ENCODE results near the gene FBXW11. TPM values are rescaled to one million over a fixed set of nuclear protein-coding genes. Genes with fewer than 3 reads are reported as not detected.

Gene FBXW11
- total and polyA plus RNA-seq, 7 experiments from 2014 or later = 15.0 to 40.7 (median 30.0) TPM

DNA sequence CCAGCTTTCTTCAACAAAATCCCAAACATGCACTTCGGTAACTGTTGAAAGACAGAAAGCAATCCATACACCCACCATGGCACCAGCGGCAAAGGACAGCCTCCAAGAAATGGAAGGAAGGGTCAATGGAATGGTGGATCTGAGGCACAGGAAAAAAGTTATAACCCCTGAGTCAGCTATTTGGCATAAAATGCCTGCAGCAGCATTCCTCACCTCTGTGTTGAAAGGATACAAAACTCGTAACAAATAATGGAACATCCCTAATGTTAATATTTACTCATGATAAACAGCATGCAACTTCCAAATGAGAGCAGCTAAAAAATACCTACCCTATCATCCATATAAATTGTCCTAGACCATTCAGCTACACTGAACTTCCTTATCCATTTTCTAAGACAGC lies 9.4 kb downstream of the FBXW11 start:
- H3K4me1 ChIP-seq (ENCODE audit: control insufficient read depth in 2 of 2, insufficient read depth in 2 of 2, low read length in 2 of 2) = peaks cover 2 to 12% of the 10 kb centered on the region in 2 donors
- H3K4me3 ChIP-seq (ENCODE audit: low read length) = no peak overlapping the region
- ChIA-PET POLR2A (interaction anchor here (1.6 to 2.3 kb wide), 2 partner anchors 9 to 11 kb away, joined by 4 to 8 read pairs; partner anchors contain the start of gene FBXW11), CTCF (interaction anchor here (0.5 to 1.1 kb wide), 3 partner anchors 114 to 757 kb away, joined by 3 to 4 read pairs (median 4); no protein-coding TSS in a partner anchor)
- ATAC-seq (no peak), DNase-seq (no peak)
- intact Hi-C loops (cut with micrococcal nuclease) = no loop called here
- no peaks in the 10 kb centered on the region for H3K27me3 ChIP-seq (ENCODE audit: control insufficient read depth in 2 of 2, insufficient read depth in 2 of 2, low read length in 2 of 2)
- no peak overlapping the region for H3K4me3 Mint-ChIP-seq
- H3K27ac Mint-ChIP-seq = peak overlapping the region in 2 of 9 donors; percentile 15 to 56
- peaks cover 0 to 11% (median 0%) of the 10 kb centered on the region in 3 experiments for H3K36me3 ChIP-seq (ENCODE audit: control insufficient read depth in 2 of 3, insufficient read depth in 3 of 3, low read length in 3 of 3)
- no peaks in the 10 kb centered on the region for H3K9me3 ChIP-seq (ENCODE audit: control insufficient read depth in 2 of 3, low read length in 3 of 3)
- peaks cover 22 to 84% (median 70%) of the 10 kb centered on the region in 7 donors for H3K4me1 Mint-ChIP-seq
- H3K9me3 Mint-ChIP-seq = no peaks in the 10 kb centered on the region
- H3K27ac ChIP-seq (ENCODE audit: low read depth, low read length) = no peak overlapping the region
- H3K36me3 Mint-ChIP-seq = peaks cover 0 to 40% (median 19%) of the 10 kb centered on the region in 5 donors
- no peaks in the 10 kb centered on the region for H3K27me3 Mint-ChIP-seq

DNA sequence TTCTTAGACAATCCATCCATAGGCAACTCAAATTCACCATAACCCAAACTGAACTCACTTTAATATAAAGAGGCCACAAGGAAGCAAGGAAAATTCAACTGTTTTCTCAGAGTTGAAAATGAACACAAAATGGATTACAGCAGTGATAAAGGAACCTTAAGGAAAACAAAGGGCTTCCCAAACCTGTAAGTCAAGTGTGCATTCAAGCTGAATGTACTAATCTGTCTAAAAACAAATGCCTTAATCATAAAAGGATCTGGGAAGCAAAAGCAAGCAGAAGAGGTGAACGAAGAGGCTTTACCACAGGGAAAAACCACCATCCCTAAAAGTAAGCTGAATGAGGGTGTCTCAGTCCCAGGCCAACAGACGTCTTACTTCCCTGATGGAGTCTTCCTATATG lies 13.6 kb downstream of the FBXW11 start:
- H3K4me3 ChIP-seq (ENCODE audit: low read length) = no peak overlapping the region
- H3K4me1 Mint-ChIP-seq = peaks cover 18 to 75% (median 70%) of the 10 kb centered on the region in 7 donors
- H3K36me3 Mint-ChIP-seq = peaks cover 3 to 57% (median 28%) of the 10 kb centered on the region in 5 donors
- ATAC-seq (no peak), DNase-seq (no peak)
- no peaks in the 10 kb centered on the region for H3K9me3 ChIP-seq (ENCODE audit: control insufficient read depth in 2 of 3, low read length in 3 of 3)
- no peaks in the 10 kb centered on the region for H3K9me3 Mint-ChIP-seq
- peak overlapping the region in 1 of 10 donors; percentile 4 for H3K4me3 Mint-ChIP-seq
- H3K27ac Mint-ChIP-seq = peak overlapping the region in 2 of 9 donors; percentile 0 to 18
- no peaks in the 10 kb centered on the region for H3K27me3 Mint-ChIP-seq
- intact Hi-C loops (cut with micrococcal nuclease) = no loop called here
- ChIA-PET POLR2A (no interaction called here), CTCF (no interaction called here)
- H3K27ac ChIP-seq (ENCODE audit: low read depth, low read length) = no peak overlapping the region
- H3K36me3 ChIP-seq (ENCODE audit: control insufficient read depth in 2 of 3, insufficient read depth in 3 of 3, low read length in 3 of 3) = peaks cover 0 to 11% (median 0%) of the 10 kb centered on the region in 3 experiments
- no peaks in the 10 kb centered on the region for H3K27me3 ChIP-seq (ENCODE audit: control insufficient read depth in 2 of 2, insufficient read depth in 2 of 2, low read length in 2 of 2)
- peaks cover 4 to 8% of the 10 kb centered on the region in 2 donors for H3K4me1 ChIP-seq (ENCODE audit: control insufficient read depth in 2 of 2, insufficient read depth in 2 of 2, low read length in 2 of 2)

DNA sequence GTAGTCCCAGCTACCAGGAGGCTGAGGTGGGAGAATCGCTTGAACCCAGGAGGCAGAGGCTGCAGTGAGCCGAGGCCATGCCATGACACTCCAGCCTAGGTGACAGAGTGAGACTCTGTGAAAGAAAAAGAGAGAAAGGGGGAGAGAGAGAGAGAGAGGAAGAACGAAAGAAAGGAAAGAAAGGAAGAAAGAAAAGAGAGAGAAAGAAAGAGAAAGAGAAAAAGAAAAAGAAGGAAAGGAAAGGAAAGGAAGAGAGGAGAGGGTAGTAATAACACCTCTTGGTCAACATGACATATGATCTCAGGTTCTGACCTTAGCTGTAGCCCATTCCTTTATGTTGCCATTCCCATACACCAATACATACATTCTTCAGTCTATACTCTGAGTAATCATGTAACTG lies 14.1 kb downstream of the FBXW11 start:
- CTCF ChIA-PET = no interaction called here
- no peaks in the 10 kb centered on the region for H3K27me3 Mint-ChIP-seq
- Histone ChIP-seq H3K27me3 (ENCODE audit: control insufficient read depth in 2 of 2, insufficient read depth in 2 of 2, low read length in 2 of 2) (no peaks in the 10 kb centered on the region), H3K4me1 (ENCODE audit: control insufficient read depth in 2 of 2, insufficient read depth in 2 of 2, low read length in 2 of 2) (peaks cover 4 to 8% of the 10 kb centered on the region in 2 donors), H3K27ac (ENCODE audit: low read depth, low read length) (no peak overlapping the region), H3K4me3 (ENCODE audit: low read length) (no peak overlapping the region), H3K36me3 (ENCODE audit: control insufficient read depth in 2 of 3, insufficient read depth in 3 of 3, low read length in 3 of 3) (peaks cover 0 to 11% (median 0%) of the 10 kb centered on the region in 3 experiments), H3K9me3 (ENCODE audit: control insufficient read depth in 2 of 3, low read length in 3 of 3) (no peaks in the 10 kb centered on the region)
- intact Hi-C loops (cut with micrococcal nuclease) = no loop called here
- H3K27ac Mint-ChIP-seq = peak overlapping the region in 2 of 9 donors; percentile 0 to 18
- H3K36me3 Mint-ChIP-seq = peaks cover 3 to 58% (median 32%) of the 10 kb centered on the region in 5 donors
- POLR2A ChIA-PET = no interaction called here
- peaks cover 18 to 75% (median 69%) of the 10 kb centered on the region in 7 donors for H3K4me1 Mint-ChIP-seq
- DNase-seq = no peak
- no peaks in the 10 kb centered on the region for H3K9me3 Mint-ChIP-seq
- H3K4me3 Mint-ChIP-seq = peak overlapping the region in 1 of 10 donors; percentile 4
- ATAC-seq = peak; percentile 20

DNA sequence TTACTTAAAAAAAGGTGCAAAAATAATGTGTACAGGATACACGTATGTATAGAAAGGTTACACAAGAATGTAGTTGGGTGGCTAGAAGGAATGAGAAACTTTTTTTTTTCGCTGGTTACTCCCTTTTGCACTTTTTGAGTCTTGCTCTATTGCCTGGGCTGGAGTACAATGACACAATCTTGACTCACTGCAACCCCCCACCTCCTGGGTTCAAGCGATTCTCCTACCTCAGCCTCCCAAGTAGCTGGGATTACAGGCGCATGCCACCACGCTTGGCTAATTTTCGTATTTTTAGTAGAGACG lies 15.8 kb downstream of the FBXW11 start:
- no peak overlapping the region for H3K27ac Mint-ChIP-seq
- H3K27me3 Mint-ChIP-seq = no peaks in the 10 kb centered on the region
- peaks cover 9 to 50% (median 31%) of the 10 kb centered on the region in 5 donors for H3K36me3 Mint-ChIP-seq
- no peak overlapping the region for H3K4me3 ChIP-seq (ENCODE audit: low read length)
- ChIA-PET POLR2A (no interaction called here), CTCF (no interaction called here)
- peaks cover 8 to 9% of the 10 kb centered on the region in 2 donors for H3K4me1 ChIP-seq (ENCODE audit: control insufficient read depth in 2 of 2, insufficient read depth in 2 of 2, low read length in 2 of 2)
- no peaks in the 10 kb centered on the region for H3K9me3 Mint-ChIP-seq
- peaks cover 25 to 67% (median 60%) of the 10 kb centered on the region in 7 donors for H3K4me1 Mint-ChIP-seq
- H3K27ac ChIP-seq (ENCODE audit: low read depth, low read length) = no peak overlapping the region
- no peaks in the 10 kb centered on the region for H3K9me3 ChIP-seq (ENCODE audit: control insufficient read depth in 2 of 3, low read length in 3 of 3)
- no peak overlapping the region for H3K4me3 Mint-ChIP-seq
- no peak for ATAC-seq
- H3K36me3 ChIP-seq (ENCODE audit: control insufficient read depth in 2 of 3, insufficient read depth in 3 of 3, low read length in 3 of 3) = peaks cover 0 to 4% (median 0%) of the 10 kb centered on the region in 3 experiments
- DNase-seq = no peak
- H3K27me3 ChIP-seq (ENCODE audit: control insufficient read depth in 2 of 2, insufficient read depth in 2 of 2, low read length in 2 of 2) = no peaks in the 10 kb centered on the region
- intact Hi-C loops (cut with micrococcal nuclease) = no loop called here

DNA sequence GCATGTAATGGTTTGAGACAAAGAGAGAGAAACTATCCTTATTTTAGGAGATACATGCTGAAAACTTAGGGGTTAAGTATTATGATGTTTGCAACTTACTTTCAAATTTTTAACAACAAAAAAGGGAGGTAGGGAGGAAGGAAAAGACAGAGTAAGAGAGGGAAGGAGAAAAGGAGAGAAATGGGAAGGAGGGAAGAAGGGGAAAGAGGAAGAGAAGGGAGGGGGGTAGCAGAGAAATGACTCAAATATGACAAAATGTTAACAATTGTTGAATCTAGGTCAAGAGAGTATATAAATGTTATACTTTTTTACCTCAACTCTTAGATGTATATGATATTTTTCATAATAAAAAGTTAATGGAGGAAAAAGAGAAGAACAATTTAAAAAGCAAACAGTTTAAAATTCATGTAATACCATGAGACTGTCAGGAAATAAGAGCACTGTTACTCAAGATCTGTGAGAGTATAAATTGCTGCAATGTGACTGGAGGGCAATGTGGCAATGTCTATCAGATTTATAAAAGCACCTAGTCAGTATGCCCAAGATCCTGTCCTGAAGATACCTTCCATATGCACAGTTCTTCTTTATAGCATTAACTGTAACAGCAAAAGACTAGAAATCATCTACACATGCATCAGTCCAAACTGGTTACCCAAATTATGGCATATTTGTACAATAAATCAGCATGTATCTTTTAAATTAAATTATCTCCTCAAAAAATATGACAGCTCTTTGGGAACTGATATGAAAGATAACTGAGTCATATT lies 16.3 kb downstream of the FBXW11 start:
- Histone ChIP-seq H3K9me3 (ENCODE audit: control insufficient read depth in 2 of 3, low read length in 3 of 3) (no peaks in the 10 kb centered on the region), H3K27me3 (ENCODE audit: control insufficient read depth in 2 of 2, insufficient read depth in 2 of 2, low read length in 2 of 2) (no peaks in the 10 kb centered on the region), H3K4me1 (ENCODE audit: control insufficient read depth in 2 of 2, insufficient read depth in 2 of 2, low read length in 2 of 2) (peaks cover 8 to 14% of the 10 kb centered on the region in 2 donors), H3K4me3 (ENCODE audit: low read length) (no peak overlapping the region), H3K36me3 (ENCODE audit: control insufficient read depth in 2 of 3, insufficient read depth in 3 of 3, low read length in 3 of 3) (peaks cover 0 to 3% (median 0%) of the 10 kb centered on the region in 3 experiments), H3K27ac (ENCODE audit: low read depth, low read length) (no peak overlapping the region)
- ATAC-seq (no peak), DNase-seq (no peak)
- Mint-ChIP-seq H3K4me3 (peak overlapping the region in 1 of 10 donors; percentile 6), H3K4me1 (peaks cover 26 to 67% (median 60%) of the 10 kb centered on the region in 7 donors), H3K9me3 (peaks cover 0 to under 1% (median 0%) of the 10 kb centered on the region in 11 donors), H3K27ac (peak overlapping the region in 2 of 9 donors; percentile 36 to 41), H3K36me3 (peaks cover 9 to 49% (median 31%) of the 10 kb centered on the region in 5 donors), H3K27me3 (no peaks in the 10 kb centered on the region)
- POLR2A ChIA-PET = interaction anchor here (1.0 kb wide), 1 partner anchor 17 kb away, joined by 4 read pairs; no protein-coding TSS in a partner anchor
- CTCF ChIA-PET = no interaction called here
- intact Hi-C loops (cut with micrococcal nuclease) = no loop called here

DNA sequence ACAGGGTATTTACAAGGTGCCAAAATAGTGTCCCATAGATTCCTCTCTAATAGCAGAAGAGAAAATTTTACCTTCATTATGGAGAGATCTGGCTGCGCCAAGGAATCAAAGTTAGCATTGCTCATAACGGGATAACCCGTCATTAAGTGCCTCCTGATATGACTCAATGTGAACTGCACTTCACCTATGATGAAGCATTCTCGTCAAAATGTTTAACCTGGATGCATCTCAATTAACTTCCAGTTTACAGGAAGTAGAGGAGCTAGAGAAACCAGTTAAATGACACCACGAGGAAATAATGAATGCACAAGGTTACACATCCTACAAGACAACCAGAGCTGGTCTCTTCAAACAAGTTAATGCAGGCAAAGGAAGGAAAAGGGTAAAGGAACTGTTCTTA lies 17.2 kb downstream of the FBXW11 start:
- ChIA-PET POLR2A (interaction anchor here (1.0 kb wide), 1 partner anchor 18 kb away, joined by 4 read pairs; no protein-coding TSS in a partner anchor), CTCF (no interaction called here)
- DNase-seq = no peak
- peaks cover 31 to 73% (median 61%) of the 10 kb centered on the region in 7 donors for H3K4me1 Mint-ChIP-seq
- ATAC-seq = no peak
- H3K27me3 Mint-ChIP-seq = no peaks in the 10 kb centered on the region
- intact Hi-C loops (cut with micrococcal nuclease) = no loop called here
- no peak overlapping the region for H3K4me3 Mint-ChIP-seq
- H3K27ac Mint-ChIP-seq = peak overlapping the region in 1 of 9 donors; percentile 39
- H3K27me3 ChIP-seq (ENCODE audit: control insufficient read depth in 2 of 2, insufficient read depth in 2 of 2, low read length in 2 of 2) = no peaks in the 10 kb centered on the region
- H3K9me3 ChIP-seq (ENCODE audit: control insufficient read depth in 2 of 3, low read length in 3 of 3) = no peaks in the 10 kb centered on the region
- peaks cover 9 to 51% (median 34%) of the 10 kb centered on the region in 5 donors for H3K36me3 Mint-ChIP-seq
- H3K9me3 Mint-ChIP-seq = peaks cover 0 to 3% (median 0%) of the 10 kb centered on the region in 11 donors
- no peak overlapping the region for H3K27ac ChIP-seq (ENCODE audit: low read depth, low read length)
- H3K4me3 ChIP-seq (ENCODE audit: low read length) = no peak overlapping the region
- H3K4me1 ChIP-seq (ENCODE audit: control insufficient read depth in 2 of 2, insufficient read depth in 2 of 2, low read length in 2 of 2) = peaks cover 13 to 19% of the 10 kb centered on the region in 2 donors
- H3K36me3 ChIP-seq (ENCODE audit: control insufficient read depth in 2 of 3, insufficient read depth in 3 of 3, low read length in 3 of 3) = peaks cover 0 to 3% (median 0%) of the 10 kb centered on the region in 3 experiments

Measured in naive thymus-derived CD4-positive, alpha-beta T cell (primary cell).